H9 (cell line): ENCODE data around the gene MAML3. TPM values are rescaled to one million over a fixed set of nuclear protein-coding genes. Genes with fewer than 3 reads are reported as not detected.

Source experiments
- DNase-seq: peaks from one replicate; pipeline ENCODE4 v3.0.0-alpha.2; 2017
- H2AFZ ChIP-seq: one replicate; pipeline ENCODE4 v1.6.1; 2013; ENCODE audit warnings: mild to moderate bottlenecking, low read length, control low read depth, moderate library complexity
- H2AK5ac ChIP-seq: 2 replicates; pipeline ENCODE4 v1.6.1; 2013; ENCODE audit warnings: low read length, control low read depth, mixed read lengths; ENCODE audit not compliant: insufficient read length
- H2BK120ac ChIP-seq: one replicate; pipeline ENCODE4 v1.6.1; 2013; ENCODE audit warnings: low read depth, mild to moderate bottlenecking, low read length, control low read depth, inconsistent platforms; ENCODE audit not compliant: poor library complexity, severe bottlenecking
- H2BK12ac ChIP-seq: 2 replicates; pipeline ENCODE4 v1.6.1; 2013; ENCODE audit warnings: low read length, control low read depth, mixed read lengths, low read depth; ENCODE audit not compliant: insufficient read length
- H2BK15ac ChIP-seq: 2 replicates; pipeline ENCODE4 v1.6.1; 2013; ENCODE audit warnings: low read depth, low read length, control low read depth
- H2BK20ac ChIP-seq: one replicate; pipeline ENCODE4 v1.6.1; 2013; ENCODE audit warnings: low read depth, mild to moderate bottlenecking, low read length, control low read depth, inconsistent platforms; ENCODE audit not compliant: poor library complexity, severe bottlenecking
- H2BK5ac ChIP-seq: 2 replicates; pipeline ENCODE4 v1.6.1; 2013; ENCODE audit warnings: low read length, control low read depth, mixed read lengths; ENCODE audit not compliant: insufficient read length
- H3K14ac ChIP-seq: 2 replicates; pipeline ENCODE4 v1.6.1; 2013; ENCODE audit warnings: low read length, control low read depth; ENCODE audit not compliant: insufficient read depth
- H3K18ac ChIP-seq: 2 replicates; pipeline ENCODE4 v1.6.1; 2013; ENCODE audit warnings: low read depth, mild to moderate bottlenecking, mixed read lengths, low read length, control low read depth; ENCODE audit not compliant: insufficient read length
- H3K23ac ChIP-seq: 2 replicates; pipeline ENCODE4 v1.6.1; 2013; ENCODE audit warnings: low read length, control low read depth, mixed read lengths, low read depth; ENCODE audit not compliant: insufficient read length
- H3K23me2 ChIP-seq: 2 replicates; pipeline ENCODE4 v1.6.1; 2013; ENCODE audit warnings: low read depth, mild to moderate bottlenecking, mixed read lengths, low read length, control low read depth; ENCODE audit not compliant: insufficient read length, poor library complexity, severe bottlenecking
- H3K27ac ChIP-seq: 2 replicates; pipeline ENCODE4 v1.5.1; 2013; ENCODE audit warnings: low read length, control low read depth, mixed read lengths, low read depth; ENCODE audit not compliant: insufficient read length
- H3K27me3 ChIP-seq: 2 replicates; pipeline ENCODE4 v1.6.1; 2013; ENCODE audit warnings: low read length, control low read depth, inconsistent platforms; ENCODE audit not compliant: insufficient read depth
- H3K4ac ChIP-seq: 2 replicates; pipeline ENCODE4 v1.6.1; 2013; ENCODE audit warnings: low read depth, mild to moderate bottlenecking, control low read depth, inconsistent platforms, low read length, moderate library complexity
- H3K4me1 ChIP-seq: 2 replicates; pipeline ENCODE4 v1.6.1; 2013; ENCODE audit warnings: low read length, control low read depth, inconsistent platforms; ENCODE audit not compliant: insufficient read depth
- H3K4me2 ChIP-seq: 2 replicates; pipeline ENCODE4 v1.6.1; 2013; ENCODE audit warnings: low read length, control low read depth, mixed read lengths; ENCODE audit not compliant: insufficient read length, insufficient read depth
- H3K56ac ChIP-seq: 2 replicates; pipeline ENCODE4 v1.6.1; 2013; ENCODE audit warnings: low read depth, mild to moderate bottlenecking, mixed read lengths, low read length, control low read depth; ENCODE audit not compliant: insufficient read length
- H3K79me1 ChIP-seq: 2 replicates; pipeline ENCODE4 v1.6.1; 2013; ENCODE audit warnings: low read depth, mild to moderate bottlenecking, moderate library complexity, low read length, control low read depth, inconsistent platforms; ENCODE audit not compliant: insufficient read depth, poor library complexity, severe bottlenecking
- H3K79me2 ChIP-seq: 2 replicates; pipeline ENCODE4 v1.6.1; 2013; ENCODE audit warnings: low read length, control low read depth, inconsistent platforms; ENCODE audit not compliant: insufficient read depth
- H3K9ac ChIP-seq: 2 replicates; pipeline ENCODE4 v1.6.1; 2013; ENCODE audit warnings: low read length, control low read depth, mixed read lengths; ENCODE audit not compliant: insufficient read length; ENCODE audit errors: extremely low read depth
- H3K9me3 ChIP-seq: one replicate; pipeline ENCODE4 v1.6.1; 2013; ENCODE audit warnings: low read depth, low read length, inconsistent platforms; ENCODE audit not compliant: control insufficient read depth
- H3T11ph ChIP-seq: one replicate; pipeline ENCODE4 v1.6.1; 2013; ENCODE audit warnings: mild to moderate bottlenecking, low read length, control low read depth, inconsistent platforms
- H4K20me1 ChIP-seq: one replicate; pipeline ENCODE4 v1.6.1; 2013; ENCODE audit not compliant: control insufficient read depth, insufficient read length, insufficient read depth
- H4K5ac ChIP-seq: 2 replicates; pipeline ENCODE4 v1.6.1; 2013; ENCODE audit warnings: low read depth, mild to moderate bottlenecking, mixed read lengths, low read length, control low read depth; ENCODE audit not compliant: insufficient read length
- H4K8ac ChIP-seq: replicated peaks from 2 replicates; pipeline ENCODE4 v1.6.1; 2013; ENCODE audit warnings: low read length, control low read depth, mixed read lengths, low read depth; ENCODE audit not compliant: insufficient read length
- H4K91ac ChIP-seq: 2 replicates; pipeline ENCODE4 v1.6.1; 2013; ENCODE audit warnings: low read depth, mild to moderate bottlenecking, moderate library complexity, mixed read lengths, low read length, control low read depth; ENCODE audit not compliant: insufficient read length
- H3K27ac Mint-ChIP-seq, 3 experiments: 2 replicates in 2 of 3; 3 replicates in 1 of 3; pipeline ENCODE4 v1.8.0; 2020 to 2021; ENCODE audit warnings: mixed read lengths in 3 of 3, mild to moderate bottlenecking in 1 of 3, moderate library complexity in 1 of 3
- H3K27me3 Mint-ChIP-seq: 2 replicates; pipeline ENCODE4 v1.8.0; 2021; ENCODE audit warnings: low read depth, mild to moderate bottlenecking, moderate library complexity, mixed read lengths
- H3K36me3 Mint-ChIP-seq, 3 experiments: 2 replicates in 2 of 3; 3 replicates in 1 of 3; pipeline ENCODE4 v1.8.0; 2020 to 2021; ENCODE audit warnings: low read depth in 3 of 3, mixed read lengths in 3 of 3; ENCODE audit not compliant: insufficient read depth in 1 of 3
- H3K4me1 Mint-ChIP-seq, 2 experiments: 2 replicates each; pipeline ENCODE4 v1.8.0; 2020; ENCODE audit warnings: mixed read lengths in 2 of 2
- H3K4me3 Mint-ChIP-seq, 2 experiments: 2 replicates in 1 of 2; 3 replicates in 1 of 2; pipeline ENCODE4 v1.8.0; 2020 to 2021; ENCODE audit warnings: mild to moderate bottlenecking in 2 of 2, mixed read lengths in 2 of 2, moderate library complexity in 1 of 2
- H3K9me3 Mint-ChIP-seq, 2 experiments: 2 replicates in 1 of 2; 3 replicates in 1 of 2; pipeline ENCODE4 v1.8.0; 2020; ENCODE audit warnings: mild to moderate bottlenecking in 2 of 2, mixed read lengths in 2 of 2, moderate library complexity in 1 of 2
- WGBS: extraction: QIAGEN DNeasy Blood & Tissue Kit; methylation state at CpG from one replicate; pipeline ENCODE4 v1.1.7; 2013; ENCODE audit warnings: missing lambda C conversion rate, low lambda C conversion rate, mixed read lengths; ENCODE audit not compliant: insufficient read length; ENCODE audit errors: extremely low coverage; 5-methylcytosine and 5-hydroxymethylcytosine counted together
- total RNA-seq: library from RNA; stranded (reverse); gene quantifications from 2 replicates; pipeline ENCODE4 v1.2.1, GENCODE V29; 2021
- TF ChIP-seq, protein P1 (sequence below): fragments of 200-600 bp; sonication (generic); conservative IDR thresholded peaks from 3 replicates; pipeline ENCODE4 v1.8.0; 2021; ENCODE audit warnings: antibody characterized with exemption, mild to moderate bottlenecking

MAML3 gene
- total RNA-seq, 1 experiment from 2014 or later, result 3.9 TPM

DNA sequence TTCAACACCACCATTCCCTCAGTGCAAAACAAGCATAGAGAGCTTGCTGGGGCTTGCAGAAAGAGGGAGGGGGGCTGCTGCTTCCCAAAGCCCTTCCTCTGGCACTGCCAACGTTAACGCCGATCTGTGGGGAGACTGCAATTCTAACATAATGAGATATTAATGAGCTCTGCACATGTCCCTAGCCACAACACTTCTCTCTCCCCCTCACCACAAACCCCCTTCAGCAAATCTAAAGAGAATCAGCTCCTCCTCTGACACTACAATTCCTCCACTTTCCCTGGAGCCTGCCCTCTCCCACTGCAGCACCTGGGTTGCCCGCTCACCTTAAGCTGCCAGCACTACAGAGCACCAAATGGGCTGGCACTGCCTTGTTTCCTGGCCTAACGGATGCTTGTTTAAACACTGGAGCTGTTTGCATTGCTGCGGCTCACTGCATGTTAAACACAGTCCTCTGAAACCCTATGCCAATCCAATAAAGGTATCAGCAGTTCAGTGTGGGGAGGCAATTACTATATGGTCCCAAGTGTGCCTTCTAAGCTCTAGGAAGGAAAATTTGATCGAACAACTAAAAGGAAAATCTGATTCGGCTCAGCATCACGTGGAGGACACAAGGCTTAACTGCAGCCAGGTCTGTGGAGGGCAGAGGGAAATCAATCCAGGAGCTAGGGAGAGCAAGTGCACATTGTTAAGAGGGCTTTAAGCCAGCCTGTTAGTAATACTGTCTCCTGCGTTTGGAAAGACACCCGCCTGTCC lies 232.4 kb downstream of the MAML3 start:
- Mint-ChIP-seq H3K9me3 (peaks cover 0 to 1% of the 10 kb centered on the region in 2 experiments; a peak in 1 of 5 replicates), H3K36me3 (no peaks in the 10 kb centered on the region), H3K4me1 (peaks cover 37 to 43% of the 10 kb centered on the region in 2 experiments), H3K4me3 (no peak overlapping the region), H3K27ac (no peak overlapping the region), H3K27me3 (peaks cover 10% of the 10 kb centered on the region)
- Histone ChIP-seq H2AFZ (no peak overlapping the region), H3K4ac (no peak overlapping the region), H3K18ac (no peak overlapping the region), H2BK15ac (no peak overlapping the region), H2BK5ac (no peak overlapping the region), H4K91ac (no peak overlapping the region), H3K23ac (no peak overlapping the region), H4K5ac (no peak overlapping the region), H3K4me2 (no peak overlapping the region), H2AK5ac (no peak overlapping the region), H3K79me1 (no peaks in the 10 kb centered on the region), H3K27ac (no peak overlapping the region), H3K9ac (no peak overlapping the region), H3K27me3 (no peaks in the 10 kb centered on the region), H2BK120ac (no peak overlapping the region), H3K79me2 (no peaks in the 10 kb centered on the region), H3T11ph (no peak overlapping the region), H4K8ac (no peak overlapping the region), H3K23me2 (no peaks in the 10 kb centered on the region), H3K14ac (no peak overlapping the region), H4K20me1 (no peaks in the 10 kb centered on the region), H2BK12ac (no peak overlapping the region), H2BK20ac (no peak overlapping the region), H3K4me1 (peaks cover 5% of the 10 kb centered on the region; the same call in 1 of the 2 replicates), H3K56ac (no peak overlapping the region), H3K9me3 (no peaks in the 10 kb centered on the region)
- no peak for DNase-seq
- TF ChIP-seq, protein P1, sequence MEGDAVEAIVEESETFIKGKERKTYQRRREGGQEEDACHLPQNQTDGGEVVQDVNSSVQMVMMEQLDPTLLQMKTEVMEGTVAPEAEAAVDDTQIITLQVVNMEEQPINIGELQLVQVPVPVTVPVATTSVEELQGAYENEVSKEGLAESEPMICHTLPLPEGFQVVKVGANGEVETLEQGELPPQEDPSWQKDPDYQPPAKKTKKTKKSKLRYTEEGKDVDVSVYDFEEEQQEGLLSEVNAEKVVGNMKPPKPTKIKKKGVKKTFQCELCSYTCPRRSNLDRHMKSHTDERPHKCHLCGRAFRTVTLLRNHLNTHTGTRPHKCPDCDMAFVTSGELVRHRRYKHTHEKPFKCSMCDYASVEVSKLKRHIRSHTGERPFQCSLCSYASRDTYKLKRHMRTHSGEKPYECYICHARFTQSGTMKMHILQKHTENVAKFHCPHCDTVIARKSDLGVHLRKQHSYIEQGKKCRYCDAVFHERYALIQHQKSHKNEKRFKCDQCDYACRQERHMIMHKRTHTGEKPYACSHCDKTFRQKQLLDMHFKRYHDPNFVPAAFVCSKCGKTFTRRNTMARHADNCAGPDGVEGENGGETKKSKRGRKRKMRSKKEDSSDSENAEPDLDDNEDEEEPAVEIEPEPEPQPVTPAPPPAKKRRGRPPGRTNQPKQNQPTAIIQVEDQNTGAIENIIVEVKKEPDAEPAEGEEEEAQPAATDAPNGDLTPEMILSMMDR, result no peak
- WGBS, result no CpG with 5 or more reads among the region's 11 CpGs
